Mesenteric fat pad (tissue), 1 donor: ENCODE results near the gene SNAP47. TPM values are rescaled to one million over a fixed set of nuclear protein-coding genes. Genes with fewer than 3 reads are reported as not detected.

Experiments used
- DNase-seq: peaks from one replicate; pipeline ENCODE4 v3.0.0-alpha.2; 2020; ENCODE audit warnings: low spot score
- total RNA-seq: library from RNA; stranded (reverse); fragmentation: NEBNext Ultra II Directional; extraction: Animal tissue kit (Norgen Biotek cat#: 25700); gene quantifications from one replicate; pipeline ENCODE4 v1.2.1, GENCODE V29; 2021
- donor health status: DM: yes; HTN: yes; CAD: no.

SNAP47 gene
- total RNA-seq, 1 donor from 2014 or later, result 18.8 TPM

DNA sequence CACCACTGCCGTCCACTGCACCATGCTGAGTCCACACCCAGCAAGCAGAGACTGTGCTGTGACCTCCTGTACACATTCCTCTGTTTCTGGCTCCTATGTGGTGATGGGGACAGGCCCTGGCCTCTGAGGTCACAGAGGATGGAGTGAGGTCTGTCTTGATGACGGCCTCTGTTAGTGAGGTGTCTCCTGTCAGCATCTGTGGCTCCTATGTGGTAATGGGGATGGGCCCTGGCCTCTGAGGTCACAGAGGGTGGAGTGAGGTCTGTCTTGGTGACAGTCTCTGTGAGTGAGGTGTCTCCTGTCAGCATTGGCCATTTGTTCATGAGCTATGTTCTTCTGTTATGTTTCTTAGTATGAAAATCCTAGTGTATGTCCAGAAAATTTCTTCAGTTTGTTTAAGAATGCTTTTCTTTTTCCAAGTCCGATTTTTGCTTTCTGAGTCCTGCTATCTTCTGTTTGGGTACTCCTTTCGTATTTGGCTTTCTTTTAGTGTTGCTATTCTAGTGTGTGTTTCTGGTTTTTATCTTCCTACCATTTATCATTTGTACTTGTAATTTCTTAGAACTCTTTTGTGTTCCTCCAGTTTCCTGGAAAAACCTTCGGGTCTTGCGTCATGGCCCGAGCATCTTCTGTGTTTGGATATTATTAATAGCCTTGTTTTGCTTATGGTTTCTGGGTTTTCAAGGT lies 13.4 kb downstream of the SNAP47 start:
- no peak for DNase-seq

GRCh38 chr1:227749225-227749624 lies 14.0 kb downstream of the SNAP47 start:
- DNase-seq, result no peak

GRCh38 chr1:227749916-227750710 lies 14.9 kb downstream of the SNAP47 start:
- no peak for DNase-seq

DNA sequence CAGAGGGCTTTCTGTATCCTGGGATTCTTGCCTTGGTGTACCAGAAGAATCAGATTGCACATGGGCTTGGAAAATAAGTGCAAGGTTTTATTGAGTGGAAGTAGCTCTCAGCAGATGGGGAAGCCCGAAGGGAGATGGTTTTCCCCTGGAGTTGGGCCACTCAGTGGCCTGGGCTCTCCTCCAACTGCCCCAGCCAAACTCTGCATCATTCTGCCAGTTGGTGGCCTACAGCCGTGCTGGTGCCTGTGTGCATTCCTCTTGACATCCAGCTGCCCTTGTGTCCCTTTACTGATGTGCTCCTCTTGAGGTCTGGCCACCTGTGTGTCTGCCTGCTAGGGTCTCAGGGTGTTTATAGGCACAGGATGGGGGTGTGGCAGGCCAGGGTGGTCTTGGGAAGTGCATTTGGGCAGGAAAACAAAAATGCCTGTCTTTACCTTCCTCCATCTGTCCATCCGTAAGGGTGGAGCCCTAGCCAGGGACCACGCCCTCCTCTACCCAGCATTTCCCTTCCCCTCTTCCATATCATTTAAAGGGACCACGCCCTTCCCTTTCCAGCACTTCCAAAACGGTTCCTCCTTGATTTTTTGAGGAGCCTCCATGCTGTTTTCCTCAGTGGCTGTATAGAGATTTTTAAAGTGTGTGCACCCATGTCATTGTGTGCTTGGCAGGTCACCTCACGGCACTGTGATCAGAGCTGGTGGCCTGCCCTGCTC lies 18.9 kb downstream of the SNAP47 start:
- no peak for DNase-seq

DNA sequence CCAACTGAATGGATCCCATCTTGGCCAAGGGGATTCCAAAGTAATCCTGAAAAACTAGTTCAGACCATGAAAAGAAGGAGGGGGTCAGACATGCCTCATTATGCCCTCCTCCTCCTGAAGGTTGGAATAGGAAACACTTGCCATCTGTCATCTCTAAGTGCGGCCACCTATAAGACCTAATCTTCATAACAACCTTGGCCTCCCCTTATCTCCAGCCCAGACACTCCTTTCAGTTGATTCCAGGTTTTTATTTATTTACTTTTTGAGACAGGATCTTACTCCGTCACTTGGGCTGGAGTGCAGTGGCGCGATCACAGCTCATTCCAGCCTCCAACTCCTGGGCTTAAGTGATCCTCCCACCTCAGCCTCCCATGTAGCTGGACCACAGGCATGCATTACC lies 19.7 kb downstream of the SNAP47 start:
- DNase-seq, result no peak

- no peak for DNase-seq
Observed at GRCh38 chr1:227756172-227756959, 21.1 kb downstream of the SNAP47 start.

- DNase-seq, result no peak
Observed at GRCh38 chr1:227757781-227758180, 22.5 kb downstream of the SNAP47 start.

GRCh38 chr1:227758366-227758765 lies 23.1 kb downstream of the SNAP47 start:
- DNase-seq, result no peak

DNA sequence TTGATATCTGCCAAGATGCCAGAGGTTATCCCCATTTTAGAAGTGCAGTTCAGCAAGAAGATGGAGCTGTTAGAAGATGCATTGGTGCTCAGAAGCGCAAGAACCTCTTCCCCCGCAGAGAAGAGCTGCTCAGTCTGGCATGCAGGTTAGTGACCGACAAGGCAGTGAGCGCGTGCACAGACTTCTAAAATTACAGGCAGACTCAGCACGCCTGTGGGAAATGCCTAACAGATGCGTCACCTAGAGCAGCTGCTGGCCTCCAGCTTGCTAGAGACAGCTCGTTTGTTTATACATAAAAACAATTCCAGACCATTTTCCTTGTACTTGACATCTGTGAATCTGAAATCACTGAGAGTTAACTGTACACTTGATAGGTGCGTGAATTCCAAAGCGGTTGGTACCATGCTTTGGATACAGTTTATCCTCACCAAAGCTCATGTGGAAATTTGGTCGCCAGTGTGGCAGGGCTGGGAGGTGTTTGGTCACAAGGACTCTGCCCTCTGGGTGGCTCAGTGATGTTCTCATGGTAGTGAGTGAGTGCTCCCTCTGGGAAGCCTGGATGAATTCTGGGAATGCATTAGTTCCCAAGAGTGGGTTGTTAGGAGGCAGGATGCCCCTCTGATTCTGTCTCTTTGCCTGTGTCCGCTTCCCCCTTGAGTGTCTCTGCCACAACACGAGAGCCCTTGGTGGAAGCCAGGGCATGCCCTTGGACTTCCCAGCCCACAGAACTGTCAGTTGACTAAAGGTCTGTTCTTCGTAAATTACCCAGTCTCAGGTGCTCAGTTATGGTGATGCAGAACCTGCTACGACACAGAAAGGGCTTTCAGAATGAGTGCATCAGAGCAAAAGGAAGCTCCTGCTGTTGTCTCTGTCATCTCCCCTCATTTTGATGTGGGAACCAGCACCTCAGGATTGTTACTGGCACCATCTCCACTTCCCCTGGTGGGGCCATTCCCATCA lies 24.4 kb downstream of the SNAP47 start:
- no peak for DNase-seq

DNA sequence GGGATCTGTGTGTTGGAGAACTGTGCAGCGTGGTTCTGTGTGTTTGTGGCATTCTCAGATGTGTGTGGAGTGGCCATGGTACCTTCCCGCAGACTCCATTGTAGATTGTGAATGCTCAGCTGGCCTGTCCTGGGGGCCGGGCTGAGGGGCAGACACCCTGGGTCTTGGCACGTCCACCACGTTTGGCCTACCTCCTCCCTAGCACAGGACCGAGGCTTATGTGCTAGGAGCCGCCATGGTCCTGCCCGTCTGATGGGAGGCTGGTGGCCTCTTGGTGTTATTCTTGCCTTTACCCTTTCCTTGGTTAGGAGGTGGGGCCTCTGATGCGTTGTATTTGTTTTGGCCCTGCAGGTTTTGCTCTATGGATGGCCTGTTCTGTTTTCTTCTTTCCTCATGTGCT lies 25.1 kb downstream of the SNAP47 start:
- DNase-seq, result no peak

GRCh38 chr1:227761621-227762230 lies 26.5 kb downstream of the SNAP47 start:
- DNase-seq, result no peak

DNA sequence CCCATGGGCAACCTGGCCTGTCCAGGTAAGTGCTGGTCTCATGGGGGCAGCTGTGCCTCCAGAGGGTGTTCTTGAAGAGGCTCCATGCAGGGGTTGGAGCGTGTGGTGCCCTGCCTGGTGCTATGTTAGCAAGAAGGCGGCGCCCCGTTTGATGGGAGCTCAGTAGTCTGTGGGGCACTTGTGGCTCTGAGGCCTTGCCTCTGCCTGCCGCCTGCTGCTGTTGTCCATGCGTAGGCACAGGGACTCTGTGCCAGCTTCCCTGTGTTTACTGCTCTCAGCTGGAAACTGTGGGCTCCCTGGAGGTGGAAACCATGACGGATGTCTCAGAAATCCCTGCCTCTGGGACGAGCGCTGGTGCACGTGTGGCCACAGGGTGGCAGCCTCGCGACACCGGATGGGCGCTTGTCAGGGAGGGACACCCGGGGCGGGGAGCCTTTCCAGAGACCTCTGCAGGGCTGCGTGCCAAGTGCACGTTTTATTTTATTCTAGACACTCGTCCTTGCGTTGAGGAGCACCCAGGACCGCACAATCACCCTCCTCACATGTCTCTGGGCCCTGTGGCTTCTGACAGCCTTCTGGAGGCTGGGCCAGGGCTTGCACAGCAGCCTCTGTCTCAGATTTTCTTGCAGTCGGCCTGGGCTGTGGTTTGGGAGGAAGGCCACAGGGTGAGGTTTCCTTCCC lies 27.1 kb downstream of the SNAP47 start:
- peak; percentile 95 for DNase-seq

GRCh38 chr1:227763246-227764018 lies 28.2 kb downstream of the SNAP47 start:
- no peak for DNase-seq

DNA sequence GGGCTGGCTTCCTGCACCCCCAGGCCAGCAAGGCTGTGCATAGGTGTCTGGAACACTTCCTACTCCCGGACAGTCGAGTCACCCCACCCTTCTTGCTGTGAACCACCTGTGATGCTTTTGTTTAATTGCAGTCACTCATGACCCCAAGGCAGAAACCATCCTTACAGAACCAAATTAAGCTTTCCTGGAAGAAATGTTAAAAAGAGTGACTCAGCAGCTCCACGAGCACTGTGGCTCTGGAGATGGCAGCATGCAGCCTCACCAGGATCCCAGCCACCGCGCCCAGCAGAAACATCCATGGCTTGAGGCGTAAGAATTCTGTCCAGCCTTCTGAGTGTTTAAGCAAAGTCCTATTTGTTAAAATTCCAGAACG lies 28.8 kb downstream of the SNAP47 start:
- DNase-seq, result no peak

DNA sequence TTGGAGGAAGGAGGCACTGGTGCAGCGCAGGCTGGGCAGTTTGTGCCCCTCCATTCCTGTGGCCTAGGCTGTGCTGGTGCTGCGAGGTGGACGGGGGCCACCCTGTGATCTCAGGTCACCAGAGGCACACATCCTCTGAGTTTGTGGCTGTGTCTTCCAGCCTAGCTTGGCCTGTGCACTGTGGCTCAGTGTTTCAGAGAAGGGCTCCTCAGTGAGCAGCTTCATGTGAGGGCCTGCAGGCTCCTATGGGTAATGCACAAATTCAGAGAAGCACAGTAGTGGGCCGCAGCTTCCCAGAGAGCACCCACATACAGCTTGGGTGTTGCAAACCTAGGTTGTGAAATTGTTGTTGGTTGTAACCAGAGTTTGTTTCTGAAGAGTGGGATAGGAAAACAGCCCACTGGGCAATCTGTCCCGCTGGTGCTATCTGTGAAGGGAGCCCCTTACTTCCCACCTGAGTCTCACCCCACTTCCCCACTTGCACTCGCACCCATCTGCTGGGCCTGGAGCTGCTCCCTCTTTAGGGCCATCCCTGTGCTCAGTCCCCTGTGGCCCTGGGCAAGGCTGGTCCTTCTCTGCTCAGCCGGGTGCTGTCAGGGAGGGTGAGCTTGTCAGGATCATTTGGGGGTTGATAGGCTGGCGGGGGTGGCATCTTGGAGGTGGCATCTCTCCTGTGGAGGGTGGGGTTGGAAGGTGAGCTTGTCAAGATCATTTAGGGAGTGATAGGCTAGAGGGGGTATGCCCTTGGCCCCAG lies 30.2 kb downstream of the SNAP47 start:
- DNase-seq, result no peak

DNA sequence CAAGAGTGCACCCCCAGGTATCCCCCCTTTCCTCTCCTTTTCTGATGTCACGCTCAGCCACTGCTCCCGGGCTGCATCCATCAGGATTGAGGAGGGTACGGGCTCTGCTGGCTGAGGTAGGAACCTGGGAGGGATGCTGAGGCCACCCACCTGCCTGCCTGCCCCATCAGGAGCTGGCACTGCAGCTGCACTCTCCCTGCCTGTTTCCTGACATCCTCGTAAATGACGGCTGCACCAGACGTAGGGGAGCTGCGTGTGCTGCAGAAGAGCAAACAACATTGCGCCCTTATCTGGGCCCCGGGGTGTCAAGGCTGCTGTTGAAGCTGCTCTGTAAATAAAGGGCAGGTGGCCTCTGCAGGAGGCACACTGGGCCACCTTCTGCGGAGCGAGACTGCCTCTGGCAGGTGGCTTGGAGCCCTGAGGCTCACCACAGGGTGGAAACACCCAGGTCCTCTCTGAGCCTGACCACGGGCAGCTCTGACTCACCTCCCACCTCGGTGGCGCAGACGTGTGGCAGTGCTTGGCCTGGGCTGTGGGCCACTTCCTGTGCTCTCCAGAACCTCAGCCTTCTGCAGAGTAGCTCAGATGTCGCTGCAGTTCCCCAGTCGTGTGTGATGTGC lies 30.9 kb downstream of the SNAP47 start:
- DNase-seq, result no peak

GRCh38 chr1:227766653-227767277 lies 31.5 kb downstream of the SNAP47 start:
- DNase-seq, result no peak
